ENCODE measurements around the gene PLEKHG4B. TPM values are rescaled to one million over a fixed set of nuclear protein-coding genes. Genes with fewer than 3 reads are reported as not detected.

Gene PLEKHG4B
- total and polyA plus RNA-seq, 4 donors = under 0.01 to 0.05 (median 0.01) TPM; not detected in 1

DNA sequence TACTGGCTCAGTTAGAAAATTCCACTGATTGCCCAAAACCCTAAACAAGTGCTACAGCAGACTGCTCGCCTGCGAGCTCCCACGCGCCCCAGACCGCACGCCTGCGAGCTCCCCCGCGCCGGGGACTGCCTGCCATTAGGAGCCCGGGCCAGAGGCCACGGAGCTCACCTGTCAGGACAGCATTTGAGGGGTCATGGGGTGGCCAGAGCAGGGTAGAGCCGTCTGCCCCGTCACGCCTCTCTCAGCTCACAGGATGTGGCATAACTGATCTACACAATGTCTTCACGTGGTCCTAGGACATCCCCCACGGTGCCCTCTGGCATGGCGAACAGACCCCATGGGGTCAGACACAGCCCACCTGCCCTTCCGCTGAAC is 70.2 kb downstream of the PLEKHG4B start (continued):
- TF ChIP-seq ZBTB33 (IDR thresholded peaks at IDR 0.05) = no peak
- TF ChIP-seq JUND (IDR thresholded peaks at IDR 0.05) = no peak
- TF ChIP-seq GABPA (IDR thresholded peaks at IDR 0.05 in 1 of 2, conservative IDR thresholded peaks at IDR 0.05 in 1 of 2) = no peak
- TF ChIP-seq, protein P1, sequence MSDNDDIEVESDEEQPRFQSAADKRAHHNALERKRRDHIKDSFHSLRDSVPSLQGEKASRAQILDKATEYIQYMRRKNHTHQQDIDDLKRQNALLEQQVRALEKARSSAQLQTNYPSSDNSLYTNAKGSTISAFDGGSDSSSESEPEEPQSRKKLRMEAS (IDR thresholded peaks at IDR 0.05) = no peak
- no peak for TF ChIP-seq SP1 (IDR thresholded peaks at IDR 0.05)
- TF ChIP-seq RAD21 (IDR thresholded peaks at IDR 0.05) = no peak
- TF ChIP-seq EGR1 (IDR thresholded peaks at IDR 0.05; ENCODE audit: low read depth in 2 of 2) = no peak

- DNase-seq (ENCODE audit: low spot score) = no peak
- no peak for TF ChIP-seq RAD21 (IDR thresholded peaks at IDR 0.05)
- TF ChIP-seq, protein P1 (IDR thresholded peaks at IDR 0.05) = no peak
- no peak for TF ChIP-seq TAF1 (conservative IDR thresholded peaks at IDR 0.05)
- no peak for TF ChIP-seq GABPA (IDR thresholded peaks at IDR 0.05 in 1 of 2, conservative IDR thresholded peaks at IDR 0.05 in 1 of 2)
- TF ChIP-seq RXRA (IDR thresholded peaks at IDR 0.05) = no peak
- TF ChIP-seq SP1 (IDR thresholded peaks at IDR 0.05) = no peak
- no peak for TF ChIP-seq YY1 (IDR thresholded peaks at IDR 0.05)
- no peak for TF ChIP-seq FOXA1 (IDR thresholded peaks at IDR 0.05)
- TF ChIP-seq ATF3 (IDR thresholded peaks at IDR 0.05) = no peak
- TF ChIP-seq HNF4A (conservative IDR thresholded peaks at IDR 0.05) = no peak
- TF ChIP-seq FOXA2 (IDR thresholded peaks at IDR 0.05) = no peak
- TF ChIP-seq ZBTB33 (IDR thresholded peaks at IDR 0.05) = no peak
- TF ChIP-seq EGR1 (IDR thresholded peaks at IDR 0.05; ENCODE audit: low read depth in 2 of 2) = no peak
- no peaks in the 10 kb centered on the region for H3K27me3 ChIP-seq (ENCODE audit: control insufficient read depth in 4 of 4, insufficient read depth in 4 of 4, low read length in 3 of 4)
- no peaks in the 10 kb centered on the region for H3K36me3 ChIP-seq (ENCODE audit: control insufficient read depth in 4 of 4, insufficient read depth in 3 of 4, low read depth in 1 of 4, low read length in 3 of 4)
- H3K9me3 ChIP-seq (ENCODE audit: control insufficient read depth in 4 of 4, low read length in 3 of 4) = no peaks in the 10 kb centered on the region
- 89% methylated on average over 23 of the region's 23 CpGs for WGBS
- H3K9ac ChIP-seq (ENCODE audit: low read depth in 1 of 2, low read length in 2 of 2) = no peak overlapping the region
- H3K4me1 ChIP-seq (ENCODE audit: control insufficient read depth in 4 of 4, insufficient read depth in 4 of 4, low read length in 3 of 4) = no peaks in the 10 kb centered on the region
- H3K4me3 ChIP-seq (ENCODE audit: low read depth in 1 of 3, low read length in 3 of 3) = no peak overlapping the region
- no peak overlapping the region for H3K27ac ChIP-seq (ENCODE audit: low read depth in 1 of 2, low read length in 2 of 2)
Measured at GRCh38 chr5:162565-163337, 70.8 kb downstream of the PLEKHG4B start.

DNA sequence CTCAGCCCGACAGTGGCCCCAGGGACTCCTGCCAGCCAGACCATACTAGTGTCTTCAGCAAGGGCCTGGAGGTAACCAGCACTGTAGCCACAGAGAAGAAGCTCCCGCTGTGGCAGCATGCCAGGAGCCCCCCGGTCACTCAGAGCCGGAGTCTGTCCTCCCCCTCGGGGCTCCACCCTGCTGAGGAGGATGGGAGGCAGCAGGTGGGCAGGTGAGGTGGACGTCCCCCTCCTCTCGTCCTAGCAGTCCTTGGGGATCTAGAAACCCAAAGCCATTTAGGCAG is 71.3 kb downstream of the PLEKHG4B start:
- no peak for DNase-seq (ENCODE audit: low spot score)
- WGBS = 89% methylated on average over 7 of the region's 7 CpGs
- no peaks in the 10 kb centered on the region for H3K9me3 ChIP-seq (ENCODE audit: control insufficient read depth in 4 of 4, low read length in 3 of 4)

More for the DNA sequence above, 71.3 kb downstream of the PLEKHG4B start:
- no peak overlapping the region for H3K9ac ChIP-seq (ENCODE audit: low read depth in 1 of 2, low read length in 2 of 2)
- no peak overlapping the region for H3K4me3 ChIP-seq (ENCODE audit: low read depth in 1 of 3, low read length in 3 of 3)
- H3K27ac ChIP-seq (ENCODE audit: low read depth in 1 of 2, low read length in 2 of 2) = no peak overlapping the region
- no peak for TF ChIP-seq ZBTB33 (IDR thresholded peaks at IDR 0.05)
- no peaks in the 10 kb centered on the region for H3K4me1 ChIP-seq (ENCODE audit: control insufficient read depth in 4 of 4, insufficient read depth in 4 of 4, low read length in 3 of 4)
- no peaks in the 10 kb centered on the region for H3K27me3 ChIP-seq (ENCODE audit: control insufficient read depth in 4 of 4, insufficient read depth in 4 of 4, low read length in 3 of 4)
- H3K36me3 ChIP-seq (ENCODE audit: control insufficient read depth in 4 of 4, insufficient read depth in 3 of 4, low read depth in 1 of 4, low read length in 3 of 4) = no peaks in the 10 kb centered on the region
